HG02885 (cell line): ENCODE measurements around the gene TREX2.
"Not testable (repeated sequence)": the region's sequence is repeated elsewhere in the genome, so short reads cannot be mapped to it uniquely, and the experiment has no call there.

Source experiments
- ATAC-seq: cut with Tn5 transposase; IDR thresholded peaks from one replicate; pipeline ENCODE4 v1.9.1; 2021; ENCODE audit warnings: mild to moderate bottlenecking; ENCODE audit not compliant: unreplicated experiment, poor library complexity

Gene TREX2

GRCh38 chrX:153410888-153411254 lies 35.0 kb downstream of the TREX2 start:
- ATAC-seq = no peak

DNA sequence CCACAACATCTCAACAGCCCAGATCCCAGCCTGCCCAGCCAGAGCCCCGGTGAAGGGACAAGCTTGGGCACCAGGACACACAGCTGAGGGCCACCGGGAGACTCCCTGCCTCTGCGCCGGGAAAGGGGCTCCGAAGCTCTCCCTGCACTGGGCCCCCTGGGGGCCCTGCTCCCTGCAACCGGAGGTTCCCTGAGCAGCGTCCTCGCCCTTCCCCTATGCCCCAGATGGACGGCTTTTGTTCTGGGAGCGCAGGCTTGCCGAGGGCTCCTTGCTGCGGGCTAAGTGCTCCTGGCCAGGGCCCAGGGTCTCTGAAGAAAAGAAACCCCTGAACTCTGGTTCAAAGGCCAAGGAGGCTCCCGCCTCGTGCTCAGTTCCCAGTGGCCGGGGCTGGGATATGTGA lies 35.5 kb downstream of the TREX2 start:
- no peak for ATAC-seq

- no peak for ATAC-seq
Measured at GRCh38 chrX:153409414-153410101, 36.3 kb downstream of the TREX2 start.

GRCh38 chrX:153408871-153409351 lies 36.9 kb downstream of the TREX2 start:
- no peak for ATAC-seq

DNA sequence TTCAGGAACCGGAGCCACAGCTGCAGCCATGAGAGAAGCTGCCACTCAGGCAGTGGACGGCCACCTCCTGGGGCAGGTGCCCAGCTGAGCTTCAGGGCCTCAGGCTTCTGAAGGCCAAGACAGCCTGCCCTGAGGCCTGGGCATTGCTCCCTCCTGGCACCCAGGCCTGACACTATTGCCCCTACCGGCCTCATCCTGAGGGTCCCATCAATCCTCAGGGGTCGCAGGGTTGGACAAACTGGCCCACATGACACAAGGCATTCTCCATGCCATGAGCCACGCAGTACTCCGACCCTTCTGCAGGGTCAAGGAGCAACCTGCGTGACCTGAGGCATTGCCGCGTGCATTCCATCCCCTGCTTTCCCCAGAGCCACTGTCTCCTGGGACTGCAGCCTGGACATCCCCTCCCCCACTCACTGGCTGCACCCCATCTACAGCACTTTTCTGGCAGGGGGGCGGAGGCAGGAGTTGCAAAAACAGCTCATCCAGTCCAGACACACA lies 37.6 kb downstream of the TREX2 start:
- ATAC-seq = no peak

- ATAC-seq = no peak
Measured at GRCh38 chrX:153407736-153408135, 38.1 kb downstream of the TREX2 start.

GRCh38 chrX:153406903-153407302 lies 39.0 kb downstream of the TREX2 start:
- ATAC-seq = no peak

- ATAC-seq = no peak
Measured at GRCh38 chrX:153406011-153406410, 39.8 kb downstream of the TREX2 start.

DNA sequence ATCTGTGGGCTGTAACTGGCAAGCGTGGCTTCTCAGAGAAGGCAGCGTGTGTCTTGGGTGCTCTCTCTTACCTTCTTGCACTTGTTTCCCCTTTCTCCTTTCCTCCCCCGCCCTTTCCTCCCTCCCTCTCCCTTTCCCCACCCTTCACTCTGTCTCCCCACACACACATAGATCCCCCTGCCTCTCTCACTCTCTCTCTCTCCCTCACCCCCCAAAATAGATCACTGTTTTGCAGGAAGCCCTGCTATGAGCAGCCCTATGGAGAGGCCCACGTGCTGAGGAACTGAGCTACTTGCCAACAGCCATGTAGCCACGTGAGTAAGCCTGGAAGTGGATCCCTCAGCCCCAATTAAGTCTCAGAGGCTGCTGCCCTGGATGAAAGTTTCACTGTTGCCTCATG lies 40.4 kb downstream of the TREX2 start:
- no peak for ATAC-seq

- ATAC-seq = not testable (repeated sequence)
Measured at GRCh38 chrX:153404333-153404732, 41.5 kb downstream of the TREX2 start.

DNA sequence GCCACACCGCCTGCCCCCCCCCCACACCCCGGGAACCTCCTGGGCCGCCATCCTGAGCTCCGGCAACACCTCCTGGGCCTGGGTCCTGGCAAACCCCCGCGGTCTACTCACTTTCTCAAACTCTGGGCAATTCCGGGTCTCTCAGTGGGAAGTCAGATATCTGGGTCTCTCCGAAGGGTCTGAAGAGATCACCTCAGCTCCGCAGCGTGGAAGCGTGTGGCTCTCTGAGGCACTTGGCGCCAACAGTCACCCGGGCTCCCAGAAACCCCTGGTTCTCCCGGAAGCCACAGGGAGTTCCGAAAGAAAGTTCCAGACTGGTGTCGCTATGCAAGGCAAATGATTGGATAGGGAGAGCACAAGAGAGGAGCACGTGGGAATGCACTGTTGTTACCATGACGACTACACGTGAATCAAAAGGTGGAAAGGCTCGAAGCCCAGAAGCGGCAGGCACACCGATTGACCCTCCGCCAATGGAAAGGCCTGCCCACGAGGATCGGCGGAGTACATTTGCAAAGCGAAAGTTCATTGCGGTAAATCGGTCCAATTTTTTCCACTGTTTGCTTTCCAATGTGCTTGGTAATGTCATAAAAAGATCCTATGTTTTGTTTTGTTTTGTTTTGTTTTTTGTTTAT lies 44.6 kb downstream of the TREX2 start, which contains the start of gene PNMA6E:
Gene PNMA6E, minus strand, starts transcription at position 218 of the 632 bp plus-strand sequence. CDS start 2,501 bp downstream, outside the sequence.
- ATAC-seq = no peak

DNA sequence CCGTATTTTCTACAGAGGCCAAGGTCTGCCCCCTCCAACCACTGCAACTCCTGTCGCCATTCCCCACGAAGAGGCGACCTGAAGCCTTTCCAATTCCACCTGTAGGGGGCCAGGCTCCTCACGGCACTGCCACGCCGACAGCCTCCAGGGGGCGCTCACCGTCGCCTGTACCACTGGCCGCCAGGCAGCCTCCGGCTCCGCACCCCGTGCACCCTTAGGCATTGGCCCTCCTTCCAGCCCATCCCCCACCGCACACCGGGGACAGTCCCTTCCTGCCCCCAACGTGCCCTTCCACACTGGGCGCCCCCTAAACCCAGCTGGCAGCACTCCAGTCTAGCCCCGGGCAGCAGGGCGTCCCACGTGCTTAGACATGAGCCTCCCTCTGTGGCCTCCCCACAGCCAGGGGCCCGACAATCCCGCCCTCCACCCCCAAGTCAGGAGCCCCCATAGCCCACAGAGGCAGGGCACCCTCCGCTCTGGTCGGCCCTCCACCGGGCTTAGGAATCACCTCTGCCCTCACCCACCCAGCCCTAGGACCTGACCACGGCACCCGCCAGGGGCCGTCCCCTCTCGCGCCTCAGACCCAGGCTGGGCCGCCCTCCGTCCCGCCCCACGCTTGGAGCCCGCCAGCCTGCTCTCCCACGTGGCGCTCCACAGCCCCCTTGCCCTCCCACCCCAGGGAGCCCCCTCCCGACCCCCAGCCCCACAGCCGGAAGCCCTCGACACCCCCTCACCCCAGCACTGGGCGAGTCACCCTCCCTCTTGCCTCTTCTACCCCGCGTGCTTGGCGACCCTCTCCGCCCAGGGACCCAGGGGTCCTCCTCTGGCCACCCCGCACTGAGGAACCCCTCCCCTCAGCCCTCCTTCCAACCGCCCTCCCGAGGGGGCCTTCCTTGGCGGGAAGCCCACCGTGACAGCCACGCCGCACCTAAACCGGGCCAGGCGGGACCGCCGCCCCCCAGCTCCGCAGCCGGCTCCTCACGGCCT lies 45.4 kb downstream of the TREX2 start:
- ATAC-seq = peak; percentile 56

DNA sequence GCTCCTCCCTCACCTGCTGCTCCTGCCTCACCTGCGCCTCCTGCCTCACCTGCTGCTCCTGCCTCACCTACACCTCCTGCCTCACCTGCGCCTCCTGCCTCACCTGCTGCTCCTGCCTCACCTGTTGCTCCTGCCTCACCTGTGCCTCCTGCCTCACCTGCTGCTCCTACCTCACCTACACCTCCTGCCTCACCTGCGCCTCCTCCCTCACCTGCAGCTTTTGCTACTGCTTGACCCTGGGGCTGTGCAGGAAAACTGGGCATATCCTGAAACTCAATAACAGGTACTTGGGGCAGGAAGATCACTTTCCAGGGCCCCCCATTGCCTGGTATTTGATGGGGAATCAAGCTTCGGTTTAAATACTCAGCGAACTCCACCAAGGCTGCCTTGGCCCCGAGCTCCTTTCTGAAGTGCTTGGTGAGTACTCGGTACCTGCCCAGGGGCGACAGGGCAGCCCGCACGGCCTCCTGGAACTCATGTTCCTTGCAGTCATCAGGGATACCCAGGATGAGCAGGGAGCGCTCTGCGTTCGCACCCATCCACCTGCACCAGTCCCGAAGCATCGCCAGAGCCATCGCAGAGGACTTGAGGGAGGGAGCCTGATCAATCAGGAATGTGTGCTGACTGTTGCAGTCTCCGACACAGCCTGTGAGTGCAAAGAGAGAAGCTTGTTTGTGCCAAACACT lies 47.4 kb downstream of the TREX2 start:
- ATAC-seq = no peak

- ATAC-seq = no peak
Measured at GRCh38 chrX:153397256-153397960, 48.4 kb downstream of the TREX2 start.

DNA sequence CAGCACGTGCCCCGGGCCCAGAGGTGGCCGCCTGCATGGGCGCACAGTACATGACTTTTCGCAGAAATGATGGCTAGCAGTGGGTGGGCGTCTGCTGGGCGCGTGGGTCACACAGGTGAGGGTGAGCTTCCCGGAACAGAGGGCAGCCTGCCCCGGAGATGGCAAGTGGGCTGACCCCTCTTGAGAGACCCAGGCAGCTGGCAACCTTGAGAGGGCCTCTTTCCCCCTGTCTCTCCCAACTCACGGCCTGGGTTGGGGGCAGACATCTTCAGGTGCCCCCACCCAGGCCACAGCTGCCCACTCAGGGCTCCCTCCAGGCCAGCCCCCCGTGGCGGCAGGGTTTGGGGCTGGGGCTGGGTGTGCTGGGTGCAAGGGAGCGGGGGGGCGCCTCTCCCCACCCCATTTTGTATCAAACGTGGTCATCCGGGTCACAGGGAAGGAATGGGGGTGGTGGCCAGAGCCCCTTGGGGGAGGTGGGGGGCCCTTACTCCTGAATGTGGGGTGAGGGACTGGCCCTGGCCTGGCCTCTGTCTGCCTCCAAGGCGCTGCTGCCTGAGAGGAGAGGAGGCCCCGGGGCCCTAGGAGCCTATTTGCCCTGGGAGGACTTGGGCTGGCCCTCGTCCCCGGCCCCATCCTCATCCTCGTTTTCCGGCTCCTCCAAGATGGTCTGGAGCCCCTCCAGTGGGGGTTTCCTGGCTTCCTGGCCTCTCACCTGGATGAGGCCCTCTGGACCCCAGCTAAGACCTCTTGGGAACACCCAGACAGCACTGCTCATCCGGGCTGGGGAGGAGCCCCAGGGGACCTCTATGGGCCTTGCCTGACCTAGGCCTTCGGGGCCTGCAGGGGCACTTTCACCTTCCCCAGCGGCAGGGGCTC lies 49.3 kb downstream of the TREX2 start:
- no peak for ATAC-seq

DNA sequence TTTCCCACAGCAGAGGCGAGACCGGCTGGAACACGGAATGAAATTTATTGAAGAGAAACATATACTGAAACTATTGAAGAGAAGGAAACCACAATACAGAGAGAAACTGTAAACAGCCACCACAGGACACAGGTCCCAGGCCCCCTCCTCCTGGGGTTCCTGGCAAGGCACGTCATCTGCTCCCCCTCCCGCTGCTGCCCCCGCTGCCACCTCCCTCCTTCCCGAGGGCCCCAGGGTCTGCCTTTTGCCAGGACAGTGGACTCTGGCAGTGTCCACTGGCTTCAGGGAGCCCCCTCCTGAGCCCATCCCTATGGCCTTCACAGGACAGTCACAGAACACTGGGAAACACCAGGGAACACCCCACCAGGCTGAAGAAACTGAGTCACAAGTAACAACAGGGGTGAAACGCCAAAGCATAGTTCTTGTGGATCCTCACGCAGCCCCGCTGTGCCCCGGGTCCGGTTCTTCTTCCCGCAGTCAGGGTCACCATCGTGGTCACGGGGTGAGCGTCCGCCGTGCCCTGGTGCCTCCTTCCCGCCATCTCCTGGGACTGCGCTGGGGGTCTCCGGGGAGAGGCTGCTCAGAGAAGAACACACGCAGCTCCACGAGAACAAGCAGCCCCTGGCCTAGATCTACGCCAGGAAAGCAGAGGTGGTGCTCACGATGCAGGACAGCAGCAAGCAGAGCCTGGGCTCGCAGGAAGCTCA lies 50.1 kb downstream of the TREX2 start:
- no peak for ATAC-seq

- ATAC-seq = no peak
Measured at GRCh38 chrX:153394612-153395011, 51.2 kb downstream of the TREX2 start.
